Measurements from ENCODE around the gene PTGDR.

The PTGDR gene

GRCh38 chr14:52314595-52315354 lies 47.3 kb downstream of the PTGDR start:
- TF ChIP-seq, protein P1, sequence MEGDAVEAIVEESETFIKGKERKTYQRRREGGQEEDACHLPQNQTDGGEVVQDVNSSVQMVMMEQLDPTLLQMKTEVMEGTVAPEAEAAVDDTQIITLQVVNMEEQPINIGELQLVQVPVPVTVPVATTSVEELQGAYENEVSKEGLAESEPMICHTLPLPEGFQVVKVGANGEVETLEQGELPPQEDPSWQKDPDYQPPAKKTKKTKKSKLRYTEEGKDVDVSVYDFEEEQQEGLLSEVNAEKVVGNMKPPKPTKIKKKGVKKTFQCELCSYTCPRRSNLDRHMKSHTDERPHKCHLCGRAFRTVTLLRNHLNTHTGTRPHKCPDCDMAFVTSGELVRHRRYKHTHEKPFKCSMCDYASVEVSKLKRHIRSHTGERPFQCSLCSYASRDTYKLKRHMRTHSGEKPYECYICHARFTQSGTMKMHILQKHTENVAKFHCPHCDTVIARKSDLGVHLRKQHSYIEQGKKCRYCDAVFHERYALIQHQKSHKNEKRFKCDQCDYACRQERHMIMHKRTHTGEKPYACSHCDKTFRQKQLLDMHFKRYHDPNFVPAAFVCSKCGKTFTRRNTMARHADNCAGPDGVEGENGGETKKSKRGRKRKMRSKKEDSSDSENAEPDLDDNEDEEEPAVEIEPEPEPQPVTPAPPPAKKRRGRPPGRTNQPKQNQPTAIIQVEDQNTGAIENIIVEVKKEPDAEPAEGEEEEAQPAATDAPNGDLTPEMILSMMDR (IDR thresholded peaks at IDR 0.05; ENCODE audit: low read length, missing control alignments), result no peak
- DNase-seq (ENCODE audit: low read depth), result no peak
- peak overlapping the region; percentile 52 for H3K4me3 ChIP-seq (replicated peaks; ENCODE audit: low read depth, low read length)

- DNase-seq (ENCODE audit: low read depth), result no peak
- peak overlapping the region; percentile 52 for H3K4me3 ChIP-seq (replicated peaks; ENCODE audit: low read depth, low read length)
- TF ChIP-seq, protein P1 (IDR thresholded peaks at IDR 0.05; ENCODE audit: low read length, missing control alignments), result no peak
These were observed 47.8 kb downstream of the PTGDR start for GRCh38 chr14:52315355-52315718.

- TF ChIP-seq, protein P1 (IDR thresholded peaks at IDR 0.05; ENCODE audit: low read length, missing control alignments), result no peak
- DNase-seq (ENCODE audit: low read depth), result no peak
- no peak overlapping the region for H3K4me3 ChIP-seq (replicated peaks; ENCODE audit: low read depth, low read length)
These were observed 50.6 kb downstream of the PTGDR start for GRCh38 chr14:52318062-52318461.

DNA sequence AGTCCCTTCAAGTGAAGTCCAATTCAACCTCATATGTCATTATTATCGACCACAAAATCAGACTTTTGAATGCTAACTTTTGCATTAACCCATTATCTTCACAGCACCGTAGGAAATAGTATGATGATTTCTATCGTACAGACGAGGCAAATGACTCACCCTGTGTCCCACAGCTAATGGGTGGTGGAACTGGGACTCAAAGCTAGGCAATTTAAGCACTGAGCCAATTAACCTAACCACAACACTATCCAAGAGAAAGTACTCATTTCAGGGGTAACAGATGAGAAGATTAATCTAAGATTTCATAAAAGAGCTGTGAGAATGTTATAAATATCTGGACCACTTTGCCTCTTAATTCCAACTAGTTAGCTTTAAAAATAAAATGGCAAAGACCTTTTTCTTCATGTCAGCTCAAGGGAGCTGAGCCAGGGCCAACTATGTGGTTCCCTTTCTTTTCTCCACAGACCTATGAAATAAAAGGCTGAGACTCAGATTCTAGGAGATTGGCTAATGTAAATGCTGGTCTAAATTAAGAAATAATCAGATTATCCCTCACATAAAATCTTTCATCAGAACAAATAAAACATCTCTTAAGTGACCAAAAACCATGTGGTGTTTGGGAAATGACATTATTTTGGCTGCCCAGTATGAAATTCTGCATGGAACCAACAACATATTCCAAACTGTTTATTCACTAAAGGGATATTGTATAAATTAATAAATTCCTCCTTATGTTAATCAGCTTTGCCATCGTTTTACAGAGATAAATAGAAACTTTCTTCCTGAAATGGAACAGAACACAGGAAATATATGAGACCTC lies 51.5 kb downstream of the PTGDR start:
- no peak for DNase-seq (ENCODE audit: low read depth)
- TF ChIP-seq, protein P1 (IDR thresholded peaks at IDR 0.05; ENCODE audit: low read length, missing control alignments), result no peak
- H3K4me3 ChIP-seq (replicated peaks; ENCODE audit: low read depth, low read length), result no peak overlapping the region

GRCh38 chr14:52319919-52320318 lies 52.4 kb downstream of the PTGDR start:
- DNase-seq (ENCODE audit: low read depth), result no peak
- TF ChIP-seq, protein P1 (IDR thresholded peaks at IDR 0.05; ENCODE audit: low read length, missing control alignments), result no peak
- H3K4me3 ChIP-seq (replicated peaks; ENCODE audit: low read depth, low read length), result no peak overlapping the region

GRCh38 chr14:52325126-52325525 lies 57.6 kb downstream of the PTGDR start:
- DNase-seq (ENCODE audit: low read depth), result no peak
- H3K4me3 ChIP-seq (replicated peaks; ENCODE audit: low read depth, low read length), result no peak overlapping the region
- TF ChIP-seq, protein P1 (IDR thresholded peaks at IDR 0.05; ENCODE audit: low read length, missing control alignments), result no peak
